Mesenchymal stem cell (in vitro differentiated cells and primary cell): ENCODE data around the gene MORC4.

Source experiments
- DNase-seq: peaks from one replicate; pipeline ENCODE4 v3.0.0-alpha.2; 2013
- H2AFZ ChIP-seq: one replicate; pipeline ENCODE4 v1.6.1; 2013; ENCODE audit warnings: low read depth, mild to moderate bottlenecking, control low read depth, inconsistent platforms, low read length, moderate library complexity
- H2AK5ac ChIP-seq: 2 replicates; pipeline ENCODE4 v1.6.1; 2013; ENCODE audit warnings: low read length, moderate library complexity, mild to moderate bottlenecking, inconsistent platforms; ENCODE audit not compliant: severe bottlenecking
- H2BK120ac ChIP-seq: one replicate; pipeline ENCODE4 v1.6.1; 2013; ENCODE audit warnings: low read depth, mild to moderate bottlenecking, inconsistent platforms, low read length, moderate library complexity
- H2BK12ac ChIP-seq, 2 experiments: one replicate each; pipeline ENCODE4 v1.6.1; 2013; ENCODE audit warnings: inconsistent platforms in 2 of 2, low read length in 2 of 2, mild to moderate bottlenecking in 2 of 2, moderate library complexity in 2 of 2, control low read depth in 1 of 2
- H2BK15ac ChIP-seq: one replicate; pipeline ENCODE4 v1.6.1; 2013; ENCODE audit warnings: mild to moderate bottlenecking, low read depth, inconsistent platforms; ENCODE audit not compliant: poor library complexity, severe bottlenecking
- H2BK5ac ChIP-seq: 2 replicates; pipeline ENCODE4 v1.6.1; 2013; ENCODE audit warnings: low read depth, mild to moderate bottlenecking, low read length, control low read depth, inconsistent platforms; ENCODE audit not compliant: poor library complexity, severe bottlenecking
- H3K14ac ChIP-seq, 2 experiments: one replicate each; pipeline ENCODE4 v1.6.1; 2013; ENCODE audit warnings: inconsistent platforms in 2 of 2, low read length in 2 of 2, control low read depth in 1 of 2, mild to moderate bottlenecking in 1 of 2, moderate library complexity in 1 of 2
- H3K18ac ChIP-seq, 2 experiments: one replicate each; pipeline ENCODE4 v1.6.1; 2013; ENCODE audit warnings: inconsistent platforms in 2 of 2, low read length in 2 of 2, control low read depth in 1 of 2, low read depth in 1 of 2, mild to moderate bottlenecking in 1 of 2
- H3K23ac ChIP-seq, 2 experiments: one replicate each; pipeline ENCODE4 v1.6.1; 2013; ENCODE audit warnings: inconsistent platforms in 2 of 2, low read length in 2 of 2, mild to moderate bottlenecking in 2 of 2, moderate library complexity in 2 of 2, control low read depth in 1 of 2
- H3K27ac ChIP-seq: 2 replicates; pipeline ENCODE4 v1.5.1; 2013; ENCODE audit warnings: mild to moderate bottlenecking, moderate library complexity, low read length, control low read depth, inconsistent platforms; ENCODE audit not compliant: poor library complexity, severe bottlenecking
- H3K27me3 ChIP-seq, 2 experiments: 2 replicates each; pipeline versions ENCODE4 v1.6.1 to v1.7.0; 2013; ENCODE audit warnings: low read length in 2 of 2, mild to moderate bottlenecking in 2 of 2, moderate library complexity in 2 of 2, control low read depth in 1 of 2, inconsistent platforms in 1 of 2; ENCODE audit not compliant: control insufficient read depth in 1 of 2, insufficient read depth in 1 of 2
- H3K36me3 ChIP-seq, 2 experiments: 2 replicates each; pipeline versions ENCODE4 v1.6.1 to v1.7.0; 2013; ENCODE audit warnings: low read length in 2 of 2, control low read depth in 1 of 2, inconsistent platforms in 1 of 2, low read depth in 1 of 2, mild to moderate bottlenecking in 1 of 2; ENCODE audit not compliant: insufficient read depth in 2 of 2, control insufficient read depth in 1 of 2
- H3K4ac ChIP-seq, 2 experiments: one replicate each; pipeline ENCODE4 v1.6.1; 2013; ENCODE audit warnings: inconsistent platforms in 2 of 2, low read length in 2 of 2, mild to moderate bottlenecking in 2 of 2, moderate library complexity in 2 of 2, control low read depth in 1 of 2, low read depth in 1 of 2
- H3K4me1 ChIP-seq: 2 replicates; pipeline ENCODE4 v1.6.1; 2013; ENCODE audit warnings: low read depth, low read length, control low read depth; ENCODE audit not compliant: control insufficient read depth, insufficient read depth
- H3K4me2 ChIP-seq: 2 replicates; pipeline ENCODE4 v1.6.1; 2013; ENCODE audit warnings: low read length, mild to moderate bottlenecking, inconsistent platforms; ENCODE audit not compliant: poor library complexity, severe bottlenecking
- H3K4me3 ChIP-seq, 2 experiments: 2 replicates each; pipeline versions ENCODE4 v1.5.1 to v1.7.0; 2013; ENCODE audit warnings: low read length in 2 of 2, mild to moderate bottlenecking in 2 of 2, control low read depth in 1 of 2, low read depth in 1 of 2; ENCODE audit not compliant: insufficient read depth in 1 of 2
- H3K79me1 ChIP-seq: replicated peaks from 2 replicates; pipeline ENCODE4 v1.6.1; 2013; ENCODE audit warnings: mild to moderate bottlenecking, control low read depth, low read length, inconsistent platforms; ENCODE audit not compliant: poor library complexity, severe bottlenecking
- H3K9ac ChIP-seq: 2 replicates; pipeline ENCODE4 v1.7.0; 2013; ENCODE audit warnings: mild to moderate bottlenecking, low read length, moderate library complexity
- H3K9me3 ChIP-seq: 2 replicates; pipeline ENCODE4 v1.7.0; 2013; ENCODE audit warnings: mild to moderate bottlenecking, low read length; ENCODE audit not compliant: control insufficient read depth
- H4K8ac ChIP-seq: one replicate; pipeline ENCODE4 v1.6.1; 2013; ENCODE audit warnings: inconsistent platforms, mild to moderate bottlenecking, low read length, moderate library complexity
- H4K91ac ChIP-seq: one replicate; pipeline ENCODE4 v1.6.1; 2013; ENCODE audit warnings: mild to moderate bottlenecking, low read length, inconsistent platforms
- WGBS: methylation state at CpG from one replicate; pipeline ENCODE4 v1.1.7; 2013; ENCODE audit warnings: mixed read lengths; 5-methylcytosine and 5-hydroxymethylcytosine counted together

MORC4 gene

GRCh38 chrX:106951230-106951629, 48.8 kb downstream of the MORC4 start:
- Histone ChIP-seq H3K9ac (no peak overlapping the region), H3K4me2 (no peak overlapping the region), H3K23ac (no peak overlapping the region), H3K79me1 (peaks cover 4% of the 10 kb centered on the region), H3K9me3 (no peaks in the 10 kb centered on the region), H3K4me1 (peaks cover 4% of the 10 kb centered on the region), H3K14ac (no peak overlapping the region), H2BK15ac (no peak overlapping the region), H2BK12ac (no peak overlapping the region), H3K18ac (no peak overlapping the region), H2AFZ (no peak overlapping the region), H3K36me3 (peaks cover 0 to 17% of the 10 kb centered on the region in 2 experiments), H3K4ac (no peak overlapping the region), H2BK120ac (no peak overlapping the region), H4K91ac (no peak overlapping the region), H2BK5ac (no peak overlapping the region), H4K8ac (no peak overlapping the region), H2AK5ac (no peak overlapping the region), H3K4me3 (no peak overlapping the region), H3K27me3 (peaks cover 0 to 32% of the 10 kb centered on the region in 2 experiments), H3K27ac (no peak overlapping the region)
- no peak for DNase-seq
- WGBS = 100% methylated on average over 4 of the region's 6 CpGs

DNA sequence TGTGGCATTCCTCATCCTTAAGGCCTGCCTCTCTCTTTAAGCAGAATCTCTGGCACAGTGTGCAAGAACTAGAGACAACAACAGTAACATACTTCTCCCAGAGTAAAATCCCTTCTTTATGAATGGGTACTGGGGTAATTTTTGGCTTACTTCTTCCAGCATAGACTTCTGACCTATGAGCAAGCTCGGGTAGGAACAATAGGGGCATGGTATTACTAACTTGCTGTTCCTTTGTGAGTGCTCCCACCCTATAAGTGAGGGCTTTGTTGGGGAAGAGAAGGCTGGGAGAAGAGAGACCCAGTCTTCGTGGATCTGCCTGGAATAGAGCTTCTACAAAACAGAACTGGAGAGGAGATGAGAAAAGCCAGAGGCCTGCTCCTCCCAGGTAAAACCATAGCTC, 49.6 kb downstream of the MORC4 start:
- Histone ChIP-seq H4K91ac (no peak overlapping the region), H3K23ac (no peak overlapping the region), H3K18ac (no peak overlapping the region), H4K8ac (no peak overlapping the region), H2BK12ac (no peak overlapping the region), H2BK5ac (no peak overlapping the region), H3K4me3 (no peak overlapping the region), H3K27ac (no peak overlapping the region), H3K27me3 (peaks cover 0 to 24% of the 10 kb centered on the region in 2 experiments), H3K4me2 (no peak overlapping the region), H3K9ac (no peak overlapping the region), H3K9me3 (no peaks in the 10 kb centered on the region), H2BK120ac (no peak overlapping the region), H3K79me1 (peaks cover 4% of the 10 kb centered on the region), H3K4me1 (peaks cover 2% of the 10 kb centered on the region), H3K36me3 (peaks cover 0 to 13% of the 10 kb centered on the region in 2 experiments), H2AFZ (no peak overlapping the region), H2AK5ac (no peak overlapping the region), H2BK15ac (no peak overlapping the region), H3K14ac (no peak overlapping the region), H3K4ac (no peak overlapping the region)
- 49% methylated on average over 2 of the region's 2 CpGs for WGBS
- DNase-seq = no peak

- no peak overlapping the region for H3K18ac ChIP-seq
- H3K79me1 ChIP-seq = peaks cover 4% of the 10 kb centered on the region
- H3K4ac ChIP-seq = no peak overlapping the region
- H4K8ac ChIP-seq = no peak overlapping the region
- no peak overlapping the region for H3K23ac ChIP-seq
- no peak overlapping the region for H3K27ac ChIP-seq
- H3K36me3 ChIP-seq = peaks cover 0 to 11% of the 10 kb centered on the region in 2 experiments
- WGBS = no CpG with 5 or more reads among the region's 1 CpG
- DNase-seq = no peak
- no peak overlapping the region for H2AK5ac ChIP-seq
- H3K9me3 ChIP-seq = no peaks in the 10 kb centered on the region
- no peak overlapping the region for H2BK5ac ChIP-seq
- H4K91ac ChIP-seq = no peak overlapping the region
- no peak overlapping the region for H3K9ac ChIP-seq
- no peak overlapping the region for H3K4me3 ChIP-seq
- H2BK15ac ChIP-seq = no peak overlapping the region
- H2BK12ac ChIP-seq = no peak overlapping the region
- no peak overlapping the region for H2BK120ac ChIP-seq
- no peaks in the 10 kb centered on the region for H3K4me1 ChIP-seq
- no peak overlapping the region for H3K14ac ChIP-seq
- H2AFZ ChIP-seq = no peak overlapping the region
- peaks cover 0 to 19% of the 10 kb centered on the region in 2 experiments for H3K27me3 ChIP-seq
- no peak overlapping the region for H3K4me2 ChIP-seq
These were observed 50.6 kb downstream of the MORC4 start for GRCh38 chrX:106949366-106949765.

DNA sequence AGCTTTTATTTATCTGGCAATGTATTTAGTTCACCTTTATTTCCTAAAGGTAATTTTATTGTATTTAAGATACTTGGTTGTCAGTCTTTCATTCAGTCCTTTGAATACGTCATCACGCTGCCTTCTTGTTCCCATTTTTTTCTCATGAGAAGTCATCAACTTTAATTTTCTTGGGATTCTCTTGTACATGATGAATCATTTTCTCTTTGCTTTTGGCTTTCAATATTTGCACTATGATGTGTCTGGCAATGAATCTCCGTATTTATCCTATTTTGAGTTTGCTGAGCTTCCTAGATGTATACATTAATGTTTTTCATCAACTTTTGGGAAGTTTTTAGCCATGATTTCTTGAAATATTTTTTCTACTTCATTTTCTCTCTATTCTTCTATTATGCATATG, 51.4 kb downstream of the MORC4 start:
- Histone ChIP-seq H3K9me3 (no peaks in the 10 kb centered on the region), H3K4me2 (no peak overlapping the region), H3K4ac (no peak overlapping the region), H2BK15ac (no peak overlapping the region), H2AK5ac (no peak overlapping the region), H2AFZ (no peak overlapping the region), H3K79me1 (peaks cover 4% of the 10 kb centered on the region), H3K4me3 (no peak overlapping the region), H3K14ac (no peak overlapping the region), H2BK12ac (no peak overlapping the region), H2BK5ac (no peak overlapping the region), H4K8ac (no peak overlapping the region), H2BK120ac (no peak overlapping the region), H3K27ac (no peak overlapping the region), H3K36me3 (peaks cover 0 to 11% of the 10 kb centered on the region in 2 experiments), H3K18ac (no peak overlapping the region), H4K91ac (no peak overlapping the region), H3K4me1 (no peaks in the 10 kb centered on the region), H3K9ac (no peak overlapping the region), H3K23ac (no peak overlapping the region), H3K27me3 (peaks cover 0 to 18% of the 10 kb centered on the region in 2 experiments)
- no peak for DNase-seq
- WGBS = no CpG with 5 or more reads among the region's 3 CpGs
